GM18867 (cell line): ENCODE results near the gene FAM3D.

ENCODE experiments used
- ATAC-seq: cut with Tn5 transposase; IDR thresholded peaks from one replicate; pipeline ENCODE4 v1.9.1; 2021; ENCODE audit warnings: mild to moderate bottlenecking, moderate library complexity; ENCODE audit not compliant: unreplicated experiment

FAM3D gene

GRCh38 chr3:58604031-58604430 is 62.5 kb downstream of the FAM3D start:
- ATAC-seq = no peak

- ATAC-seq = no peak
These were observed 63.0 kb downstream of the FAM3D start for GRCh38 chr3:58603606-58604005.

GRCh38 chr3:58597770-58598310 is 68.7 kb downstream of the FAM3D start:
- ATAC-seq = no peak

- no peak for ATAC-seq
These were observed 69.6 kb downstream of the FAM3D start for GRCh38 chr3:58596834-58597518.

GRCh38 chr3:58594117-58594516 is 72.5 kb downstream of the FAM3D start:
- no peak for ATAC-seq

- ATAC-seq = no peak
These were observed 74.8 kb downstream of the FAM3D start for GRCh38 chr3:58591517-58592510.

- ATAC-seq = no peak
These were observed 78.5 kb downstream of the FAM3D start for GRCh38 chr3:58588030-58588614.

- ATAC-seq = no peak
These were observed 79.8 kb downstream of the FAM3D start for GRCh38 chr3:58586776-58587192.

GRCh38 chr3:58585994-58586393 is 80.6 kb downstream of the FAM3D start:
- ATAC-seq = no peak

GRCh38 chr3:58585005-58585786 is 81.4 kb downstream of the FAM3D start:
- peak; percentile 95 for ATAC-seq

- ATAC-seq = no peak
These were observed 81.9 kb downstream of the FAM3D start for GRCh38 chr3:58584690-58585004.
